ENCODE data around the gene SPECC1L.

SPECC1L gene

GRCh38 chr22:24363243-24363642 lies 92.6 kb downstream of the SPECC1L start:
- DNase-seq, result no peak

DNA sequence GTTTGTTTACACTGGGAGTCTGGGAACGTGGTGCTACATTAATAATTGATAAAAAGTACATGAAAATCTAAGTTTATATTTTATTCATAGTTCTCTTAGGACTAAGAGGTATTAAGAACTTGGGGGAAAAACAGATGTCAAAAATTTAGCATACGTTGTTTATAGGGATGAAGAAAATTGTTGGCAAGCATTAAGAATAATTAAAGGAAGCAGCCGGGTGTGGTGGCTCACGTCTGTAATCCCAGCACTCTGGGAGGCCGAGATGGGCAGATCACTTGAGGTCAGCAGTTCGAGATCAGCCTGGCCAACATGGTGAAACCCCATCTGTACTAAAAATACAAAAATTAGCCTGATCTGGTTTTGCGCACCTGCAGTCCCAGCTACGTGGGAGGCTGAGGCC lies 96.1 kb downstream of the SPECC1L start:
- no peak for DNase-seq

DNA sequence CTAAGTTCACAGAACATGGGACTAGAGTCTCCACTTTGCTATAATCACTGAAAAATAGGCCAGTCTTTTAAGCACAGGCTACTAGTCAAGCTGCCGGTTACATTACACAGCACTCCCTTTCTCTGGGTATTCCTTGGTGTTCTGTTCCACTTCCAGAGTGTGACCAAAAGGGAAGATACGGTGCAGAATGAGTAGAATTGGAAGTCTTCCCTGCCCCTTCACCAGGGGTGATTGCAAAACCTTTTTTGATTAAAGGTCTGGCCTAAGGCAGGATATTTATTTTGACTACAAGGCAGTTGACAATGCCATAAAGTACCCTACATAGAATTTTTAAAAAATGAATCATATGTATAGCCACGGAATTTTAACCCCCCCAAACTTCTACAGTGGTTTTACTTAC lies 97.2 kb downstream of the SPECC1L start:
- no peak for DNase-seq

- DNase-seq, result no peak
Measured at GRCh38 chr22:24370401-24370800, 99.8 kb downstream of the SPECC1L start.

DNA sequence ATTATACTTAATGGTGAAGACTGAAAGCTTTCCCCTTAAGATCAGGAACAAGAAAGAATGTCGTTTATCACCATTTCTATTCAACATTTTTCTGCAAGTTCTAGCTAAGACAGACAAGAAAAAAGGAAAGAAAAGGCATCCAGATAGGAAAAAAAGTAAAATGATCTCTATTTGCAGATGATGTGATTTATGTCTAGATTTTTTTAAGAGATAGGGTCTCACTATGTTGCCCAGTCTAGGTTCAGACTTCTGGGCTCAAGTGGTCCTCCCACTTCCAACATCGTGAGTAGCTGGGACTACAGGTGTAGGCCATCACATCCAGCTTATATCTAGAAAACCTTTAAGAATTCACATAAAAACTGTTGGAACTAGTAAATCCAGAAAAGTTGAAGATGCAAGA lies 105.4 kb downstream of the SPECC1L start:
- DNase-seq, result no peak

DNA sequence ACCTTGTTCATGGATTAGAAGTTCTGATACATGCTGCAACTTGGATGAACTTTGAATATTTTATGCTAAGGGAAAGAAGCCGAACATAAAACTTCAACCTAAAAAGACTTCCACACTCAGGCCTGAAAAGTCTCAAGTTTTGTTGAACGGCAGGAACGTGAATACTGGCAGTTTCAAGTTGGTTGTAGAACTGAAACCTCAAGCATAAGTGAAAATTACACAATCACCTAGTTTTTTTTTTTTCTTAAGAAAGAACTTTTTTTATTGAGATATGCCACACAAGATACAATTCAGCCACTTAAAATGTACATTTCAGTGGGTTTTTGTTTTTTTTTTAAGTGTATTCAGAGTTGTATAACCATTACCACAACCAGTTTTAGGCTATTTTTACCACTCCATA lies 106.0 kb downstream of the SPECC1L start:
- DNase-seq, result no peak

DNA sequence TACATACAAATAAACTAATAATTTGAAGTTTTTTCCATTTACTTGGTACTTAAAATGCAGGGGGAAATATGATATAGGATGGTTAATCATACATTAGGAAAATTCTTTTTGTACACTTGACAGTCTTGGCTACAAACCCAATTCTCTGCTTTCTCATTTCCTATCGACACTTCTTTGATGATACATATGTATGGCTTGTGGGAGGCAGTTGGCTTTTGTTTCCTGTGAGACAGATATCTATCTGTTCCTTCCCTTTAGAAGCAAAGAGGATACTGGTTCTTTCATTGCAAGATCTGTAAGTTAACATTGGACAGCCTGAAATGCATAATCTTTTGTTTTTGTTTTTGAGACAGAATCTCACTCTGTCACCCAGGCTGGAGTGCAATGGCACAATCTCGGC lies 108.9 kb downstream of the SPECC1L start:
- DNase-seq, result no peak

GRCh38 chr22:24380220-24380904 lies 109.7 kb downstream of the SPECC1L start:
- DNase-seq, result peak; percentile 4 to 89 (median 51)

GRCh38 chr22:24380905-24381230 lies 110.2 kb downstream of the SPECC1L start:
- no peak for DNase-seq

- DNase-seq, result no peak
Measured at GRCh38 chr22:24383061-24383460, 112.4 kb downstream of the SPECC1L start.

- no peak for DNase-seq
Measured at GRCh38 chr22:24384131-24384530, 113.5 kb downstream of the SPECC1L start.

- no peak for DNase-seq
Measured at GRCh38 chr22:24386937-24387471, 116.4 kb downstream of the SPECC1L start.

- no peak for DNase-seq
Measured at GRCh38 chr22:24389680-24390079, 119.0 kb downstream of the SPECC1L start.

GRCh38 chr22:24390156-24390555 lies 119.5 kb downstream of the SPECC1L start:
- DNase-seq, result no peak

DNA sequence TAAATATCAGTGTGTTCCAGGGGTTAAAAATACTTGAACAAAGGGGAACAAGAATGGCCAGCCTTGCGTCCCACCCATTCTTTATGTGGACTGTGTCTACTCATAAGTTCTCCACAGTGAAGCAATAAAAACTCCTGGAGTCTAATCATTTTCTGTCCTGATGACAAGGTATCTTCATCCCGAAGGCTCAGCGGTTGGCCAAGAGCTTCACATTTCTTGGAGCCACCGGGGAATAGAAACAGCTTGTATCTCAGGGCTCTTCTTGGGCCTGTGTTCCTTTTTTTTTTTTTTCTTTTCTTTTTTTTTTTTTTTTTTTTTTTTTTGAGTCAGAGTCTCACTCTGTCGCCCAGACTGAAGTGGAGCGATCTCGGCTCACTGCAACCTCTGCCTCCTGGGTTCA lies 119.9 kb downstream of the SPECC1L start:
- DNase-seq, result no peak

DNA sequence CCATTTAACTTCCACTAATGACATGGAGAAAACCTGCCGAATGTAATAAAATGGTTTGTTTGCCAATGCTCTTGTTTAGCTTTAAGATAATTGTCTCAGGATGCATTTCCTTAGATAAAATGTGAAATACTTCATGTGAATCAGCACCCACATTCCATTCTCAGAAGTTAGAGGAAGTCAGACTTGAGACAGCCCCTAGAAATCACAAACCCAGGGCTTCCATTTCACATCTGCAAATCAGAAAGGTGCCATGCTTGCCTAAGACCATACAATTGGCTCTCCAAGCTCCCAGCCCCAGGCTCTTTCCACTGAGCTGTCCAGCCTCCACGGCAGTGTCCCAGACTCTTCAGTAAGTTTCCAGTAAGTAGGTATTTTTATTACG lies 121.2 kb downstream of the SPECC1L start:
- DNase-seq, result no peak

DNA sequence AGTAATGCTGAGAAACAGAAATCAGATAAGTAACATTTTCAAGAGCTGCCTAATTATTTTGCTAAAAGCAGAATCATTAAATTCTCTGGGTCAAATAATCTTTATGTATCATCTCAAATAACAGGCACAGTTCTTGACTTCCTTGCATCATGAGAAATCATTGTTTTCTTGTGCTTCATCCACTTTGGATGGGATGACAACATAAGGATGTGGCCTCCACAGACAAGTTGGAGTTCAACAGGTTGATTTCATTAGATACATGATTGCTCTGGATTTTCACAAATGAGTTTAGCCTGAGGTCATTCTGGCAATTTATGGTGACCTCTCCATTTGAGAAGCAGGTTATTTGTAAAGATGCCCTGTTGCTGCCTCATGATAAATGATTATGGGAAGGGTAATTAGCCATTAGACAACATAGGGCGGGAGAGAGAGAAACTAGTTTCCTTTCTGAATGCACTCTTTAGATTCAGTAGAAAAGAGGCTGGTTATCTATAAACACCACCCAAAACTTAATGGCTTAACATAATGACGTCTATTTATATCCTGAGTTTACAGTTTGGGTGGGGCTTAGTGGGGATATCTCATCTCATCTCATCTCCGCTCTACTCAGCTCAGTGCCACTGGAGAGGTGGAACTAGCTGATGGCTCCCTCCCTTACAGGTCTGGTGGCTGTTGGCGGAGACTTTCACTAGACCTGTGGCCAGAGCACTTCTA lies 121.7 kb downstream of the SPECC1L start:
- DNase-seq, result peak in 2 of 3 experiments; percentile 9 to 56

DNA sequence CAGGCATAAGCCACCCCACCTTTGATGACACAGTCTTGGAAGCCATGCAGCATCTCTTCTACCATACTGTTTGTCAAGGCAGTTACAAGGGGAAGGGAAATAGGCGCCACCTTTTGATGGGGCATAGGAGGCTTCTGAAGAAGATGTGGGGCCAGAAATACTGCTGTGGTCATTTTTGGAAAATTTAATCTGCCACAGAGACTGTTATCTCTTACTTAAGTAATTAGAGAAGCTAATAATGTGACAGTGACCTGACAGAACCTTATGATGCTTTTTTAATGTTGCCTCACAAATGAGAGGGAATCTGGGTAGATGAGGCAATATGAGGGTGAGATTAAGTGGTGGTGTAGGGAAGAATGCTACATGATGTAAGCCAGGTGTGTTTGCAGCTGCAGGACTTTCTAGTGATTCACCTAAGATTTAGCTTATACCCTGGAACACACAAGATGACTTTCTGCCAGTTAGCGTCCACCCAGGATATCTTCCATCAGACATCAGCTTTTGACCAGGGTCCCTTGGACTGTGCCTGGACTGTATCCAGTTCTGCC lies 122.5 kb downstream of the SPECC1L start:
- no peak for DNase-seq

- DNase-seq, result no peak
Measured at GRCh38 chr22:24393848-24394247, 123.2 kb downstream of the SPECC1L start.

DNA sequence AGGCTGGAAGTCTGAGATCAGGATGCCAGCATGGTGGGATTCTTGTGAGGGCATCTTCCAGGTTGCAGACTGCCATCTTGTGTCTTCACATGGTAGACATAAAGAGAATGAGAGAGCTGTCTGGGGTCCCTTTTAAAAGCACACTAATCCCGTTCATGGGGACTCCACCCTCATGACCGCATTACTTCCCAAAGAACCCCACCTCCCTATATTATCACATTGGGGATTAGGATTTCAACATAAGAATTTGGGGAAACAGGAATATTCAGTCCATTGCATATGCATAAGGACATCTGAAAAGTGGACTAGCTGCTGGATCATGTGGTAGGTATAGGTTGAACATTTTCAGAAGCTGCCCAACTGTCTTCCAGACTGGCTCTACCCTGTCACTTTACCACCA lies 123.6 kb downstream of the SPECC1L start:
- DNase-seq, result no peak

- DNase-seq, result no peak
Measured at GRCh38 chr22:24398409-24398808, 127.8 kb downstream of the SPECC1L start.

DNA sequence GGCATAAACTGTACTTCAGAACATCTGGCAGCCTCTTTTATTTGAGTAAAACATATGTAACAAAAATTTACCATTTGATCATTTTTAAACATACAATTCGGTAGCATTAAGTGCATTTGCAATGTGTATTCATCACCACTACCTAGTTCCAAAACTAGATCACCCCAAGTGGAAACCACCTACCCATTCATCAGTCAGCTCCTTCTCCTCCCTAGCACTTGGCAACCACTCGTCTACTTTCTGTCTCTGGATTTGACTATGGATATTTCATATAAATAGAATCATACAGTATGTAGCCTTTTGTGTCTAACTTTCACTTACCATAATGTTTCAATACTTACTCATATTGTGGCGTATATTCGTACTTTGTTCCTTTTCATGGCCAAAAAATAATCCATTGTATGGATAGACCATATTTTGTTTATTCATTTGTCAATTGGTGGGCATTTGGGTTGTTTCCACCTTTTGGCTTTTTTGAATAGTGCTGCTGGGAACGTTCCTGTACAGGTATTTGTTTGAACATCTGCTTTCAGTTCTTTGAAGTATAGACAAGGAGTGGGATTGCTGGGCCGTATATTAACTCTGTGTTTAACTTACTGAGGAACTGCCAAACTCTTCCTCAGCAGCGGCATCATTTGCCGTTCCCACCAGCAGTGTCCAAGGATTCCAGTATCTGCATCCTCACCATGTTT lies 129.5 kb downstream of the SPECC1L start:
- DNase-seq, result no peak

GRCh38 chr22:24400726-24401596 lies 130.3 kb downstream of the SPECC1L start:
- DNase-seq, result no peak
